Mesothelial cell of epicardium (in vitro differentiated cells): Measurements from ENCODE around the gene RFFL. TPM values are rescaled to one million over a fixed set of nuclear protein-coding genes. Genes with fewer than 3 reads are reported as not detected.

ENCODE experiments used
- DNase-seq, 2 experiments: peaks; one replicate each; pipeline ENCODE4 v3.0.0; 2021; ENCODE audit warnings: low spot score in 2 of 2; ENCODE audit not compliant: unreplicated experiment in 2 of 2
- H3K27ac Mint-ChIP-seq: 2 replicates; pipeline ENCODE4 v1.8.0; 2021; ENCODE audit warnings: mixed read lengths
- H3K27me3 Mint-ChIP-seq: 2 replicates; pipeline ENCODE4 v1.8.0; 2021; ENCODE audit warnings: low read depth, mixed read lengths
- H3K36me3 Mint-ChIP-seq: 2 replicates; pipeline ENCODE4 v1.8.0; 2021; ENCODE audit warnings: mixed read lengths
- H3K4me1 Mint-ChIP-seq: 2 replicates; pipeline ENCODE4 v1.8.0; 2021; ENCODE audit warnings: mixed read lengths
- H3K4me3 Mint-ChIP-seq: 2 replicates; pipeline ENCODE4 v1.8.0; 2021; ENCODE audit warnings: mild to moderate bottlenecking, moderate library complexity, mixed read lengths
- H3K9me3 Mint-ChIP-seq: 2 replicates; pipeline ENCODE4 v1.8.0; 2021; ENCODE audit warnings: mixed read lengths
- CTCF ChIP-seq: fragments of 200-600 bp; sonication (generic); IDR thresholded peaks from one replicate; pipeline ENCODE4 v1.5.0; 2021; ENCODE audit warnings: antibody characterized with exemption; ENCODE audit not compliant: unreplicated experiment
- total RNA-seq: library from RNA; stranded (reverse); gene quantifications from 3 replicates; pipeline ENCODE4 v1.2.1, GENCODE V29; 2021

The RFFL gene
- total RNA-seq, 1 donor from 2014 or later, result 19.8 TPM

- peaks cover 2% of the 10 kb centered on the region for H3K27me3 Mint-ChIP-seq
- no peak for DNase-seq
- no peak overlapping the region for H3K27ac Mint-ChIP-seq
- H3K36me3 Mint-ChIP-seq, result no peaks in the 10 kb centered on the region
- H3K9me3 Mint-ChIP-seq, result no peaks in the 10 kb centered on the region
- TF ChIP-seq CTCF, result no peak
- H3K4me1 Mint-ChIP-seq, result peaks cover 8% of the 10 kb centered on the region
- no peak overlapping the region for H3K4me3 Mint-ChIP-seq
Observed at GRCh38 chr17:34974794-34975785, 88.4 kb downstream of the RFFL start.

GRCh38 chr17:34974179-34974578 is 89.3 kb downstream of the RFFL start:
- H3K36me3 Mint-ChIP-seq, result no peaks in the 10 kb centered on the region
- no peak overlapping the region for H3K27ac Mint-ChIP-seq
- H3K27me3 Mint-ChIP-seq, result peaks cover 2% of the 10 kb centered on the region
- H3K4me3 Mint-ChIP-seq, result no peak overlapping the region
- DNase-seq, result no peak
- TF ChIP-seq CTCF, result no peak
- H3K4me1 Mint-ChIP-seq, result no peaks in the 10 kb centered on the region
- H3K9me3 Mint-ChIP-seq, result no peaks in the 10 kb centered on the region

- peaks cover 14% of the 10 kb centered on the region for H3K4me1 Mint-ChIP-seq
- peak; percentile 78 to 91 for DNase-seq
- H3K9me3 Mint-ChIP-seq, result no peaks in the 10 kb centered on the region
- peak within 1 kb of the TSS; percentile 99 for H3K4me3 Mint-ChIP-seq
- peaks cover 16% of the 10 kb centered on the region for H3K27me3 Mint-ChIP-seq
- peak within 1 kb of the TSS; percentile 100 for H3K27ac Mint-ChIP-seq
- no peak for TF ChIP-seq CTCF
- H3K36me3 Mint-ChIP-seq, result peaks cover 3% of the 10 kb centered on the region
Observed at GRCh38 chr17:34961093-34961911, 102.2 kb downstream of the RFFL start, which contains the start of the genes CCT6B and ZNF830. CCT6B (minus strand) TSS chr17:34961460; CDS start chr17:34961393, 67 bp downstream. ZNF830 (plus strand) TSS chr17:34961540; CDS start chr17:34961567, 27 bp downstream.

- H3K9me3 Mint-ChIP-seq, result no peaks in the 10 kb centered on the region
- no peak overlapping the region for H3K4me3 Mint-ChIP-seq
- H3K36me3 Mint-ChIP-seq, result no peaks in the 10 kb centered on the region
- peaks cover 11% of the 10 kb centered on the region for H3K4me1 Mint-ChIP-seq
- no peak overlapping the region for H3K27ac Mint-ChIP-seq
- no peak for DNase-seq
- TF ChIP-seq CTCF, result no peak
- peaks cover 23% of the 10 kb centered on the region for H3K27me3 Mint-ChIP-seq
Observed at GRCh38 chr17:34958438-34958837, 105.1 kb downstream of the RFFL start.

Other genes with a start within 250 kb of the RFFL start
- 3.2 to 3.5 TPM (median 3.3 TPM) in 3 replicates for gene CCT6B, start 102.2 kb downstream of the RFFL start, total RNA-seq
- 17.2 to 18.5 TPM (median 17.9 TPM) in 3 replicates for gene ZNF830, start 102.2 kb downstream of the RFFL start, total RNA-seq
- gene LIG3, start 83.2 kb downstream of the RFFL start, total RNA-seq, result 84.4 to 93.1 TPM (median 92.2 TPM) in 3 replicates
- gene RAD51D, start 56.2 kb upstream of the RFFL start, total RNA-seq, result 12.0 to 17.2 TPM (median 14.8 TPM) in 3 replicates
- not detected in 3 replicates for gene FNDC8, start 57.9 kb upstream of the RFFL start, total RNA-seq
- 22.4 to 23.8 TPM (median 22.9 TPM) in 3 replicates for gene NLE1, start 78.6 kb upstream of the RFFL start, total RNA-seq
- not detected in 3 replicates for gene UNC45B, start 84.1 kb upstream of the RFFL start, total RNA-seq
- gene SLC35G3, start 130.7 kb upstream of the RFFL start, total RNA-seq, result not detected in 3 replicates
- 46.2 to 50.0 TPM (median 46.9 TPM) in 3 replicates for gene SLFN5, start 179.4 kb upstream of the RFFL start, total RNA-seq